HepG2 (cell line): ENCODE data around the gene FAM98A. TPM values are rescaled to one million over a fixed set of nuclear protein-coding genes. Genes with fewer than 3 reads are reported as not detected.
A peak's percentile ranks its signal among the peaks of the same experiment; 100 is the strongest.

Experiments used
- ATAC-seq: fragments of 200-7000 bp; cut with Tn5 transposase; 3 replicates; pipeline ENCODE4 v1.9.1; 2020; ENCODE audit warnings: mild to moderate bottlenecking, moderate library complexity
- BruUV-seq: library from RNA; stranded (reverse); fragments of 400-500 nt; replicated peaks from 2 replicates; lab custom pipeline; 2021; lab: Mats Ljungman, UMichigan
- CTCF ChIA-PET: fragments of 300-600 bp; formaldehyde crosslinking; extraction: SDS; loops from one replicate; lab custom pipeline; 2021; ENCODE audit warnings: low total read pairs, inconsistent platforms, low intra/inter-chr PET ratio; lab: Yijun Ruan, JAX
- POLR2A ChIA-PET: fragments of 350-600 bp; sonication (Branson Sonifier 250); formaldehyde crosslinking; loops from one replicate; lab custom pipeline; 2020; ENCODE audit warnings: antibody characterized with exemption, inconsistent platforms; lab: Yijun Ruan, JAX
- DNase-seq: peaks from one replicate; pipeline ENCODE4 v3.0.0-alpha.2; 2015; ENCODE audit warnings: low spot score
- FAIRE-seq: peaks from 3 replicates; lab custom pipeline; 2011; peaks lifted over from hg19 to GRCh38; lab: Jason Lieb, UNC
- H2AFZ ChIP-seq: one replicate; pipeline ENCODE4 v1.6.1; 2011; ENCODE audit warnings: low read length, inconsistent platforms
- H3K27ac ChIP-seq: fragments of 300-600 bp; 3 replicates; pipeline ENCODE4 v1.8.0; 2011; ENCODE audit warnings: mixed run types, mild to moderate bottlenecking, mixed read lengths, low read length, inconsistent platforms; ENCODE audit not compliant: insufficient read depth; ENCODE audit errors: extremely low read length
- H3K27me3 ChIP-seq, 2 experiments: fragments of 200-600 bp in 1 of 2; 2 replicates in 1 of 2; 3 replicates in 1 of 2; pipeline versions ENCODE4 v1.6.0 to v1.8.0; 2011; ENCODE audit warnings: low read length in 2 of 2, mild to moderate bottlenecking in 2 of 2, moderate library complexity in 2 of 2, inconsistent platforms in 1 of 2; ENCODE audit not compliant: insufficient read depth in 2 of 2, control insufficient read depth in 1 of 2
- H3K36me3 ChIP-seq, 2 experiments: fragments of 200-600 bp in 1 of 2; replicated peaks in 1 of 2; 2 replicates in 1 of 2; 3 replicates in 1 of 2; pipeline versions ENCODE4 v1.5.1 to v1.8.0; 2011; ENCODE audit warnings: low read length in 2 of 2, inconsistent platforms in 1 of 2; ENCODE audit not compliant: insufficient read depth in 2 of 2, control insufficient read depth in 1 of 2
- H3K4me1 ChIP-seq: 2 replicates; pipeline ENCODE4 v1.5.1; 2012; ENCODE audit warnings: low read length, inconsistent platforms; ENCODE audit not compliant: insufficient read depth
- H3K4me2 ChIP-seq: 2 replicates; pipeline ENCODE4 v1.6.0; 2011; ENCODE audit warnings: low read depth, low read length, inconsistent platforms
- H3K4me3 ChIP-seq, 3 experiments: fragments of 200-600 bp in 1 of 3; sonication (generic), shearing (Covaris generic) in 1 of 3; replicated peaks in 1 of 3; 2 replicates each; pipeline ENCODE4 v1.5.1; 2011 to 2016; ENCODE audit warnings: low read length in 3 of 3, inconsistent platforms in 2 of 3, low read depth in 2 of 3, mild to moderate bottlenecking in 2 of 3, control low read depth in 1 of 3, mixed read lengths in 1 of 3; ENCODE audit not compliant: insufficient read depth in 1 of 3
- H3K79me2 ChIP-seq: one replicate; pipeline ENCODE4 v1.6.1; 2011; ENCODE audit warnings: low read length, inconsistent platforms; ENCODE audit not compliant: insufficient read depth
- H3K9ac ChIP-seq: 2 replicates; pipeline ENCODE4 v1.6.0; 2011; ENCODE audit warnings: mild to moderate bottlenecking, low read depth, low read length, inconsistent platforms; ENCODE audit not compliant: insufficient read depth
- H3K9me3 ChIP-seq: 2 replicates; pipeline ENCODE4 v1.5.1; 2012; ENCODE audit warnings: mild to moderate bottlenecking, low read length
- H4K20me1 ChIP-seq: 2 replicates; pipeline ENCODE4 v1.6.0; 2011; ENCODE audit warnings: inconsistent platforms, mild to moderate bottlenecking, low read length, moderate library complexity; ENCODE audit not compliant: insufficient read depth
- AHR ChIP-seq: IDR thresholded peaks from 2 replicates; pipeline ENCODE4 v1.6.1; 2018; ENCODE audit warnings: missing genetic modification reagents, missing compliant biosample characterization
- ISL2 ChIP-seq: sonication (generic); formaldehyde crosslinking; IDR thresholded peaks from 2 replicates; pipeline ENCODE4 v1.5.0; 2020; ENCODE audit warnings: missing genetic modification reagents
- KLF15 ChIP-seq: sonication (generic); formaldehyde crosslinking; IDR thresholded peaks from 2 replicates; pipeline ENCODE4 v1.8.1; 2023; ENCODE audit warnings: borderline replicate concordance, mild to moderate bottlenecking, inconsistent platforms, missing genetic modification reagents, mixed read lengths
- MIER3 ChIP-seq: IDR thresholded peaks from 2 replicates; pipeline ENCODE4 v1.6.1; 2016; ENCODE audit warnings: missing compliant biosample characterization, borderline replicate concordance
- MTA1 ChIP-seq: sonication (generic); formaldehyde crosslinking; IDR thresholded peaks from 2 replicates; pipeline ENCODE4 v1.4.0; 2020; ENCODE audit warnings: missing genetic modification reagents, mild to moderate bottlenecking, borderline replicate concordance
- NCOA2 ChIP-seq: sonication (generic); formaldehyde crosslinking; IDR thresholded peaks from 2 replicates; pipeline ENCODE4 v1.8.0; 2022; ENCODE audit warnings: inconsistent platforms
- PCBP1 ChIP-seq: fragments of 200-400 bp; formaldehyde crosslinking; IDR thresholded peaks from 2 replicates; pipeline ENCODE4 v1.6.1; 2017; ENCODE audit warnings: mild to moderate bottlenecking, low read depth, low read length, borderline replicate concordance
- RAD51 ChIP-seq: fragments of 450-650 bp; IDR thresholded peaks from 2 replicates; pipeline ENCODE4 v1.6.1; 2016; ENCODE audit warnings: borderline replicate concordance
- RFX1 ChIP-seq: fragments of 450-650 bp; IDR thresholded peaks from 2 replicates; pipeline ENCODE4 v1.6.1; 2017
- RFXAP ChIP-seq: sonication (generic); formaldehyde crosslinking; IDR thresholded peaks from 2 replicates; pipeline ENCODE4 v1.4.0; 2020; ENCODE audit warnings: missing genetic modification reagents, borderline replicate concordance
- STAT6 ChIP-seq: sonication (generic); formaldehyde crosslinking; IDR thresholded peaks from 2 replicates; pipeline ENCODE4 v1.4.0; 2020; ENCODE audit warnings: missing genetic modification reagents, mild to moderate bottlenecking, borderline replicate concordance
- TBP ChIP-seq: sonication (generic); formaldehyde crosslinking; IDR thresholded peaks from 2 replicates; pipeline ENCODE4 v1.5.0; 2020; ENCODE audit warnings: missing genetic modification reagents
- ZFX ChIP-seq: sonication (generic); formaldehyde crosslinking; IDR thresholded peaks from 2 replicates; pipeline ENCODE4 v1.4.0; 2020; ENCODE audit warnings: mild to moderate bottlenecking, low read depth, missing genetic modification reagents, moderate library complexity
- ZKSCAN8 ChIP-seq: IDR thresholded peaks from 2 replicates; pipeline ENCODE4 v1.6.1; 2016; ENCODE audit warnings: borderline replicate concordance, missing genetic modification reagents, missing compliant biosample characterization
- ZNF160 ChIP-seq: sonication (generic); formaldehyde crosslinking; IDR thresholded peaks from 2 replicates; pipeline ENCODE4 v1.8.0; 2022; ENCODE audit warnings: mild to moderate bottlenecking, inconsistent platforms, missing genetic modification reagents
- ZNF207 ChIP-seq: fragments of 450-650 bp; IDR thresholded peaks from 2 replicates; pipeline ENCODE4 v1.6.1; 2016; ENCODE audit warnings: antibody characterized with exemption, borderline replicate concordance
- ZNF558 ChIP-seq: sonication (generic); formaldehyde crosslinking; IDR thresholded peaks from 2 replicates; pipeline ENCODE4 v1.9.0; 2022; ENCODE audit warnings: mild to moderate bottlenecking, missing genetic modification reagents, borderline replicate concordance
- ZNF703 ChIP-seq: sonication (generic); formaldehyde crosslinking; IDR thresholded peaks from 2 replicates; pipeline ENCODE4 v1.5.1; 2020; ENCODE audit warnings: missing genetic modification reagents, mild to moderate bottlenecking, moderate library complexity, borderline replicate concordance
- WGBS: methylation state at CpG from one replicate; pipeline ENCODE4 v1.1.6; 2017; ENCODE audit warnings: low lambda C conversion rate; 5-methylcytosine and 5-hydroxymethylcytosine counted together
- in situ Hi-C: cut with HindIII; loops from 2 replicates; pipeline ENCODE4 v1.10.0; 2017; ENCODE audit warnings: low pct_unique_long_range_greater_than_20kb; ENCODE audit not compliant: extremely low pct_ligation_motif_present
- intact Hi-C: fragments of 100-400 bp; cut with micrococcal nuclease; formaldehyde crosslinking; loops from one replicate; pipeline ENCODE4 v1.10.0; 2022; ENCODE audit not compliant: unreplicated experiment
- polyA plus RNA-seq, 8 experiments: library from polyadenylated mRNA; depleted of rRNA in 3 of 8; stranded (reverse) in 7 of 8; unstranded in 1 of 8; fragments of >200 nt; fragmentation: Illumina TruSeq in 4 of 8; extraction: Trizol in 4 of 8; gene quantifications; 2 replicates each; pipeline versions ENCODE4 v1.2.1 to v1.2.3, GENCODE V29; 2011 to 2016; ENCODE audit warnings: low read depth in 4 of 8, missing spikeins in 1 of 8, mixed read lengths in 1 of 8; ENCODE audit not compliant: insufficient read depth in 1 of 8
- total RNA-seq, 5 experiments: library from RNA; depleted of rRNA; stranded (reverse); fragments of >200 nt; fragmentation: Illumina TruSeq; extraction: Trizol; gene quantifications; 2 replicates each; pipeline ENCODE4 v1.2.3, GENCODE V29; 2016; ENCODE audit warnings: low read depth in 1 of 5
- TF ChIP-seq, protein P1 (sequence below): sonication (generic); formaldehyde crosslinking; IDR thresholded peaks from 2 replicates; pipeline ENCODE4 v1.8.0; 2022; ENCODE audit warnings: missing genetic modification reagents, low read depth, mild to moderate bottlenecking, borderline replicate concordance

FAM98A gene
- total and polyA plus RNA-seq, 2 of the 13 experiments (the other 11 are each of a cell fraction or from before 2014, with no cell fraction given): 44.0 to 61.4 TPM

DNA sequence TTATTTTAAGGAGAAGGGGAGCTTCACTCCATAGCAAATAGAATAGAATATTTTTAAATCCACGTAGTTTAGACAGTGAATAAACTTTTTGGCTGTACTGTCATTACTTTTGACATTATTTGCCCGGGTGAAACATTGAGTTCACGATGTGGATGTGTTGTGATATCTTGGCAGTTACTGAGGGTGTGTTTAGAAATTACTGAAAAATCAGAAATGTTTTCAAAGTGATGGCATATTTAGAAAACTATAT lies 769 bp upstream of the FAM98A start (continued):
- TF ChIP-seq STAT6 (CRISPR knock-in tag) (0 out of 2 replicates have a peak, but pooled peaks have one; percentile 48), TBP (CRISPR knock-in tag) (no peak), ZKSCAN8 (CRISPR knock-in tag) (no peak), AHR (CRISPR knock-in tag) (no peak), ZNF558 (0 out of 2 replicates have a peak, but pooled peaks have one; percentile 38)

DNA sequence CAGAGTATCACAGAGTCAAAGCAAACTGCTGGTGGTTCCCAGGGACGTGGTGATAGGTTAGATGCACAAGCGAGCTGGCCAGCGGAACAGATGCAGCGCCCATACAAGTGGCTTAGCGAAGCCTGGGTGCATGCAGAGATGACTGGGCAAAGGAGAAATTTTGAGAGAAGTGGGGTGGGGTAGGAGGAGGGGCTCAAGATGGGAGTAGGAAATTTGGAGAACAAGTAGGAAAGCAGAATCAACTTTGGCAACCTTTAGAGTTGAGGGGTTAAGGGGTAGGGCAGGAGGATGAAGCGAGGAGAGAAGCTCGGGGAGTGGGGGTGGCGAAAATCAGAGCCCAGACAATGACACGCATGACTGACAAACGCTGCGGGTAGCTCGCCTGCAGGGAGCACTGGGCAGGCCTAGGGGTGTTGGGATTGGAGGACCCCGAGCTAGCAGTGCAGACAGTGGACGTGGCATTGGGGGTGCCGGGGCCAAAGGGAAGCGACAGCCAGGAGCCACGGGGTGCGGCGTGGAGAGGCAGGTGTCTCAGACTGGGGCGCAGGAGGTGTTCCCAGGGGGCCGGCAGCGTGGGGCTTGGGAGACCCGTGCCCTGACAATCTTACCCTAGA lies 431 bp downstream of the FAM98A start:
- no peaks in the 10 kb centered on the region for H3K9me3 ChIP-seq
- peak overlapping the region; percentile 89 for H3K9ac ChIP-seq
- H3K27ac ChIP-seq: peak overlapping the region; percentile 70
- ATAC-seq: peak; percentile 82
- H3K4me1 ChIP-seq: peaks cover 32% of the 10 kb centered on the region
- H3K4me2 ChIP-seq: peak overlapping the region; percentile 89
- H3K4me3 ChIP-seq: peak overlapping the region; percentile 85 to 100 (median 86)
- DNase-seq: peak; percentile 45
- no peak for FAIRE-seq
- peak overlapping the region; percentile 81 for H2AFZ ChIP-seq
- 3% methylated on average over 14 of the region's 23 CpGs for WGBS
- intact Hi-C loops (no loop called here), in situ Hi-C loops (loop anchor here (25.0 kb wide), 1 partner anchor 836 kb away; no protein-coding TSS in a partner anchor)
- peaks cover 28% of the 10 kb centered on the region for H3K79me2 ChIP-seq
- ChIA-PET CTCF (no interaction called here), POLR2A (interaction anchor here (0.8 to 1.7 kb wide), 3 partner anchors 13 to 1433 kb away, joined by 3 to 7 read pairs (median 3); partner anchors contain the start of gene SLC30A6)
- BruUV-seq: no TSS peak
- peaks cover 2 to 6% of the 10 kb centered on the region in 2 experiments; a peak in 3 of 5 replicates for H3K36me3 ChIP-seq
- no peaks in the 10 kb centered on the region for H4K20me1 ChIP-seq
- no peaks in the 10 kb centered on the region; a peak in 1 of 5 replicates for H3K27me3 ChIP-seq
- TF ChIP-seq ISL2: 0 out of 2 replicates have a peak, but pooled peaks have one; percentile 13
- peak; percentile 52 for TF ChIP-seq ZFX
- TF ChIP-seq RFX1: no peak
- peak; percentile 55; the same call in 1 of the 2 replicates for TF ChIP-seq ZNF207
- no peak; the same call in 1 of the 2 replicates for TF ChIP-seq NCOA2 (CRISPR knock-in tag)
- TF ChIP-seq RAD51: no peak
- peak; percentile 30; the same call in 1 of the 2 replicates for TF ChIP-seq ZNF160 (CRISPR knock-in tag)
- TF ChIP-seq PCBP1: 0 out of 2 replicates have a peak, but pooled peaks have one; percentile 69
- no peak for TF ChIP-seq RFXAP (CRISPR knock-in tag)
- TF ChIP-seq MTA1 (CRISPR knock-in tag): peak; percentile 15; the same call in 1 of the 2 replicates
- TF ChIP-seq ZNF703 (CRISPR knock-in tag): no peak
- TF ChIP-seq, protein P1, sequence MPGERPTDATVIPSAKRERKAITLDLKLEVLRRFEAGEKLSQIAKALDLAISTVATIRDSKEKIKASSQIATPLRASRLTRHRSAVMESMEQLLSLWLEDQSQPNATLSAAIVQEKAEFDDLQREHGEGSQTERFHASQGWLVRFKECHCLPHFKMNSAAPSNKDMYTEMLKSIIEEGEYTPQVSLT (CRISPR knock-in tag): no peak
- TF ChIP-seq MIER3 (CRISPR knock-in tag): no peak; the same call in 1 of the 2 replicates
- 0 out of 2 replicates have a peak, but pooled peaks have one; percentile 36 for TF ChIP-seq KLF15 (CRISPR knock-in tag)
